Measurements from ENCODE around the gene IQCK. TPM values are rescaled to one million over a fixed set of nuclear protein-coding genes. Genes with fewer than 3 reads are reported as not detected.

The IQCK gene
- total RNA-seq, 1 donor from 2014 or later = 10.9 TPM

GRCh38 chr16:19883966-19884485, 166.0 kb downstream of the IQCK start:
- peak; percentile 19 to 56 for DNase-seq (ENCODE audit: low read depth in 2 of 2)

DNA sequence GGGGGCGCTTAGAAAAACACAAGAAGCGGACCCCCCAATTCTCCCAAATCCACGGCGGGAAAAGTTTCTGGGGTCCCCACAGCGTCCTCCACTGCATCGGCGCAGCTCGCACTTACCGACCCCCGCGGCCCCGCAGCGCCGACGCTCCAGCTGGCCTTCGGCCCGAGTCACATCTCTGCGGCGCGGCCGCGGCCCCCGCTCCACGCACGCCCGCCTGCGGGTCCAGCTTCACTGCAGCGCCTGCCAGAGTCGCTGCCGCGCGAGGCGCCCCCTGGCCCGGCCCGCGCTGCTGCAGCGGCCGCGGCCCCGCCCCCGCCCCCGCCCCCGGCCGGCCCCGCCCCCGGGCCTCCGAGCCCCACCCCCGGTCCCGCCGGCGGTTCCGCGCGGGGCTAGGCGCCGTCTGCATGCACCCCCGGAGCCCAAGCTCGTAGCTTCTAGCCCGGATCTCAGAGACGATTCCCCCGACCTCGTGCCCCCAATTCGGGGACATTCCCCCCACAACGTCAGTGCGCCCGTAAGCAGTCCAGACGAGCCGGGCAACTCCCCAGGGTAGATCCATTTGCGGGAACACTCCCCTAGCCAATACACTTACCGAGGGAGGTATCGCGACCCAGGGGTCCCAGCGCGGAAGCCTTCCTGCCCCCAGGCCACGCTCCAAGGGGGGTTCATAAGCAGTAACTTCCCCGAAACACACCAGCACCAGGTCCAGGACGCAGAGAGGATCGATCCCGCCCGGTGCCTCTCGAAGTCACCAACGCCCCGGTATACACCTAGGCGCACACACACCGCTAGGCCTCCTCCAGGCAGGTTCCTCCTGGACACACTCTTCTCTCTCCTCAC, 166.8 kb downstream of the IQCK start, which contains the start of gene GPRC5B:
Gene GPRC5B, minus strand, starts transcription at position 238 of the 840 bp plus-strand sequence. CDS start 12,003 bp downstream, outside the sequence.
- DNase-seq (ENCODE audit: low read depth in 2 of 2) = peak; percentile 61 to 84

GRCh38 chr16:19885451-19886072, 167.5 kb downstream of the IQCK start:
- DNase-seq (ENCODE audit: low read depth in 2 of 2) = peak; percentile 26 to 42

GRCh38 chr16:19886073-19886941, 168.2 kb downstream of the IQCK start:
- peak; percentile 81 to 88 for DNase-seq (ENCODE audit: low read depth in 2 of 2)

DNA sequence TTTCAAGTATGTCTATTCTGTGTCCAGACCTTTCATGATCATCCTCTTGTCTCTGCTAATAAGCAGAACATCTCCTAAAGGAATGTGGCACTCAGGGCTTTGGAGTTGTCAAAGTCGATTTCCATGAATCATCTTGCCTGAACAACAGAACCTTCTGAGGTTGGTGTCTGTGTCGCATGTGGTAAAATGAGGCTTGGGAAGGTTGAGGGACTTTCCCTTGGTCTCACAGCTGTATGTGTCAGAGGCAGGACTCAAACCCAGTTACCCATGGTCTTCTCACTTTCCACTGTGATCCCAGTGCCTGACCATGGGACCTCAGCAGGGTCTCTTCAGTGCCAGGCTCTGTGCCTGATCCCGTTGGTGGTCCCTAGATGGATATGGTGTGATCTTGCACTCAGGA, 170.8 kb downstream of the IQCK start:
- no peak for DNase-seq (ENCODE audit: low read depth in 2 of 2)

DNA sequence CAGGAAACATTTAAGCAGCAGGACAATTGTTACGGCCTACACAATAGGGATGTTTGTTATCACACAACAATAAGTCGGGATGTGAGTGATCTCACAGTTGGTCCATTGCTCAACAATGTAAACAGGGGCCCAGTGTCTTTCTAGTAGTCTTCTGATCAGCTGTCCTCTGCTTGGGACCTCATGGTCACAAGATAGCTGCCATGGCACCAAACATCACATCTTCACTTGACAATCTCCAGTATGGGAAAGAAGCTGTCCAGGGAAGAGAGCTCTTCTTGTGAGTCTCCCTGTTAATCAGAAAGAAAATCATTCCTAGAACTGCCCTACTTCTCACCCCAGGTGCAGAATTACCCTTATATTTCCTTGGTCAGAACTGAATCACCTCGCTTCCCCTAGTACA, 172.8 kb downstream of the IQCK start:
- DNase-seq (ENCODE audit: low read depth in 2 of 2) = no peak

- DNase-seq (ENCODE audit: low read depth in 2 of 2) = no peak
These were observed 174.8 kb downstream of the IQCK start for GRCh38 chr16:19892902-19893301.

- no peak for DNase-seq (ENCODE audit: low read depth in 2 of 2)
These were observed 176.5 kb downstream of the IQCK start for GRCh38 chr16:19894586-19894985.

GRCh38 chr16:19896951-19897350, 178.9 kb downstream of the IQCK start:
- DNase-seq (ENCODE audit: low read depth in 2 of 2) = no peak

DNA sequence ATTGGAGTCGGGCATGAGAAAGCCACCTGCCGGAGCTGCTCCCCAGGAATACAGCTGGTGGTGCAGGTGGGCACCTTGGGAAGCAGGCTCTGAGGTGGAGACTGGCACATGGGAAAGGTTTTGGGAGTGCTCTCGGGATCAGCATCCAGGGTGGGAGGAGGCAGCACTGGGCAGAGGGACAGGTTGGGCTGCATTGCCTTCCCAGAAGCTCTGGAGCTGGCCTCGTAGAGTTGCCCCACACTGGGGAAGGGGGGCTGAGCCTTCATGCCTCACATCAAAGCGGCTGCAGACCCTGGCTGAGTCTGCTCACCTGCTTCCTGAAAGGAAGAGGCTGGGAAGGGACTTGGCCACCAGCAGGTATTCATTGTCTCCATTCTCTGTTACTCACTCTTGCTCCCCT, 180.1 kb downstream of the IQCK start:
- DNase-seq (ENCODE audit: low read depth in 2 of 2) = no peak

GRCh38 chr16:19898924-19899604, 181.0 kb downstream of the IQCK start:
- peak; percentile 53 to 62 for DNase-seq (ENCODE audit: low read depth in 2 of 2)

DNA sequence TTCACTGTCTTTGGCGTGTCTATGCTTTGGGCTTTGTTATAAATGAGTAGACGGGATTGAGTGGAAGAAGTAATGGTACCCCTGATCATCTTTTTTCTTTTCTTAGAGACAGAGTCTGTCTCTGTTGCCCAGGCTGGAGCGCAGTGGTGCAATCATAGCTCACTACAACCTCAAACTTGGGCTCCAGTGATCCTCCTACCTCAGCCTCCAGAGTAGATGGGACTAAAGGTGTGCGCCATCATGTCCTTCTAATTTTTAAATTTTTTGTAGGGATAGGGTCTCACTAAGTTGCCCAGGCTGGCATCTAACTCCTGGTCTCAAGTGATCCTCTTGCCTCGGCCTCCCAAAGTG, 181.5 kb downstream of the IQCK start:
- no peak for DNase-seq (ENCODE audit: low read depth in 2 of 2)

DNA sequence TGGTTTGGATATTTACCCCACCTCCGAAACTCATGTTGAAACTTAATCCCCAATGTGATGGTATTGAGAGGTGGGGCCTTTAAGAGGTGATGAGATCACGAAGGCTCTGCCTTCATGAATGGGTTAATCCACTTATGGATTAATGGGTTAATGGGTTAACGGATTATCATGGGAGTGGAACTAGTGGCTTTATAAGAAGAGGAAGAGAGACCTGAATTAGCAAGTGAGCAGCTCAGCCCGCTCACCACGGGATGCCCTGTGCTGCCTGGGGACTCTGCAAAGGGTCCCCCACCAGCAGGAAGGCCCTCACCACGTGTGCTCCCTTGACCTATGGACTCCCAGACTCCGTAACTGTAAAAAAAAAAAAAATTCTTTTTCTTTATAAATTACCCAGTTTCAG, 183.1 kb downstream of the IQCK start:
- DNase-seq (ENCODE audit: low read depth in 2 of 2) = no peak

DNA sequence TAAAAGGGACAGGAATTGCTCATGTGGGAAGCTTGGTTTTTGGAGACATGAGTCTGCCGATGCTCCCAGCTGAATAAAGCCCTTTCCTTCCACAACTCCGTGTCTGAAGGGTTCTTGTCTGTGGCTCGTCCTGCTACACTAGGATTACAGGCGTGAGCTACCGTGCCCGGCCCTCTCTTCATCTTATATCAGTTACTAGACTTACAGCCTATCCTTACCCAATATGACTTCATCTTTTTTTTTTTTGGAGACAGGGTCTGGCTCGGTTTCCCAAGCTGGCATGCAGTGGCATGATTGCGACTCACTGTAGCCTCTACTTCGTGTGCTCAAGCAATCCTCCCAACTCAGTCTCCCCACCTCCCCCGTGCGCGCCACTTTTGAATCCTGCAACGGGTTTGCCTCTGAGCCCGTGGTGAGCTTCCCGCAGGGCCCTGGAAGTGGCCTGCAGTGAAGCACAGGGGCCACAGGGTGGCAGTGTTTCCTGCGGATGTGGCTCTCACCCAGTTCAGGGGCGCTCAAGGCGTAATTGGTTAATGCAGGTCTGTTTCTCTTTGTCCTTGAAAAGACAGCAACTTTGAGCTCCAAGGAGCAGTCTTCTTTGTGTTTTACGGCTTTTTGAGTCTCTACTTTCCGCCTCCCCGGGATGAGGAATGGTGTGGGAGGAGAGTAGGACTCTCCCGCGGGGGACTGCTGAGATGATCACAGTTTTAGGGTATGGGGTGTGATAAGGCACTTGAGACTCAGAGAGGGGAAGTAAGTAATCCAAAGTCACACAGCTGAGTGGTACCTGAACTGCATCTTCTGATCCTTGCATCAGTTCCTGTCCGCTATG, 189.3 kb downstream of the IQCK start:
- DNase-seq (ENCODE audit: low read depth in 2 of 2) = peak; percentile 68 to 77

Other genes starting within 250 kb of the IQCK start
- gene GDE1, start 196.2 kb upstream of the IQCK start, total RNA-seq = 24.0 and 30.5 TPM in 2 replicates
- 5.6 and 6.5 TPM in 2 replicates for gene CCP110, start 194.3 kb upstream of the IQCK start, total RNA-seq
- 30.3 and 55.8 TPM in 2 replicates for gene VPS35L, start 162.6 kb upstream of the IQCK start, total RNA-seq
- gene KNOP1, start within 50 bp of the IQCK start, total RNA-seq = 6.1 and 10.5 TPM in 2 replicates
- 26.6 and 110 TPM in 2 replicates for gene GPRC5B, start 166.6 kb downstream of the IQCK start, total RNA-seq